ENCODE data around the gene ZBTB7C. TPM values are rescaled to one million over a fixed set of nuclear protein-coding genes. Genes with fewer than 3 reads are reported as not detected.

Gene ZBTB7C
- polyA plus RNA-seq, 1 of the 3 experiments (the other 2 are of a cell fraction) = 0.05 TPM

DNA sequence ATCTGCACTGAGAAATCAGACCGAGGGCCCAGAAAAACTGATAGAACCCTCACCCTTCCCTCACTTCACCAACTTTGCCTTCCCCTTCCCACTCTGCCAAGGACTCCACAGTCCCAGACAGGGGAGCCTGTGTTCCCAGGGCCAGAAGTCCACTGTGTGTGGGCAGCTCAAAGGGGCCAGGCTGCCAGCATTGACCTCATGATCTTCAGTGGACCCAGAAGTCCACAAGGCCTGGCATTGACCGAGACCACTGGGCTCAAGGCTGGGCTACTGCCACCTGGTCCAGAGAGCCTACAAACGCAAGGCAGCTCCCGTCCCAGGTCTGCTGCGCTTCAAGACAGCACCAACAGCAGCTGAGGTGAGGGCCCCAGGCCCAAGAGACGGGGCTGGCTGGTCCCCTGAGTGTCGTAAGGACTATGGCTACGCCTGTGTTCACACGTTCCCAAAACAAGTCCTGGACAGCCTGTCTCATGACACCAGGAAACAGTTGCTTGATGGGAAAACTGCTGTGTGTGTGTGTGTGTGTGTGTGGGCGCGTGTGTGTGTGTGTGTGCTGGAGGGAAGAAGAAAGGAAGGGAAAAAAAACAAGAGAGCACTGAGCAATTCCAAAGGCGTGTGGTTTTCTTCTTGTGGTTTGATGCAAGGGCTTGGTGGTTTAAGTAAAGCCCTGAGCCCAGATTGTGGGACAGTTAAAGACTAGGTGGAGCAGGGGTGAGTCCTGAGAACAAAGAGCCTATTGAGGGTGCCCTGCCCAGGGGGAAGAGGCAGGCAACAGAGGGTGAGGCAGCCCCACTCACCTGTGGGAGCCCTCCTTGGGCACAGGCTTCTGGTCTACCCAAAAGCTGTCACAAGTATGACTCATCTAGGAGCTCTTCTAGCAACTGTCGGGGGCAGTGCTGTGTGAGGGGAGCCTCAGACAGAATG lies 46.6 kb upstream of the ZBTB7C start:
- no peaks in the 10 kb centered on the region for H3K79me2 ChIP-seq (ENCODE audit: insufficient read depth)
- H3K9me2 ChIP-seq = no peaks in the 10 kb centered on the region
- H3K9me3 ChIP-seq = no peaks in the 10 kb centered on the region
- POLR2A ChIA-PET = no interaction called here
- CTCF ChIA-PET = interaction anchor here (1.4 to 13.0 kb wide), 5 partner anchors 9 to 428 kb away, joined by 3 to 164 read pairs (median 8); no protein-coding TSS in a partner anchor
- H3K36me3 ChIP-seq (replicated peaks in 1 of 2; ENCODE audit: control insufficient read depth in 1 of 2, insufficient read depth in 2 of 2, low read length in 1 of 2) = no peaks in the 10 kb centered on the region
- no peak overlapping the region for H3K27ac ChIP-seq (ENCODE audit: low read depth in 2 of 2, low read length in 1 of 2)
- no peak for DNase-seq
- H2AFZ ChIP-seq (ENCODE audit: low read depth) = no peak overlapping the region
- no peaks in the 10 kb centered on the region for H3F3A ChIP-seq (replicated peaks; ENCODE audit: insufficient read depth)
- peak; percentile 75 for TF ChIP-seq TCF12 (IDR thresholded peaks at IDR 0.05)
- TF ChIP-seq, protein P1, sequence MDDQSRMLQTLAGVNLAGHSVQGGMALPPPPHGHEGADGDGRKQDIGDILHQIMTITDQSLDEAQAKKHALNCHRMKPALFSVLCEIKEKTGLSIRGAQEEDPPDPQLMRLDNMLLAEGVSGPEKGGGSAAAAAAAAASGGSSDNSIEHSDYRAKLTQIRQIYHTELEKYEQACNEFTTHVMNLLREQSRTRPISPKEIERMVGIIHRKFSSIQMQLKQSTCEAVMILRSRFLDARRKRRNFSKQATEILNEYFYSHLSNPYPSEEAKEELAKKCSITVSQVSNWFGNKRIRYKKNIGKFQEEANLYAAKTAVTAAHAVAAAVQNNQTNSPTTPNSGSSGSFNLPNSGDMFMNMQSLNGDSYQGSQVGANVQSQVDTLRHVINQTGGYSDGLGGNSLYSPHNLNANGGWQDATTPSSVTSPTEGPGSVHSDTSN (IDR thresholded peaks at IDR 0.05) = peak; percentile 10
- TF ChIP-seq NFIC (IDR thresholded peaks at IDR 0.05; ENCODE audit: borderline replicate concordance) = peak; percentile 24; the same call in 1 of the 2 replicates
- TF ChIP-seq POLR2AphosphoS5 (IDR thresholded peaks at IDR 0.05; ENCODE audit: low read depth, low read length) = no peak
- TF ChIP-seq GABPA (IDR thresholded peaks at IDR 0.05; ENCODE audit: low read depth) = 0 out of 2 replicates have a peak, but pooled peaks have one; percentile 23
- TF ChIP-seq RCOR1 (IDR thresholded peaks at IDR 0.05; ENCODE audit: low read length) = no peak
- 0 out of 2 replicates have a peak, but pooled peaks have one; percentile 12 for TF ChIP-seq TEAD4 (IDR thresholded peaks at IDR 0.05; ENCODE audit: borderline replicate concordance, insufficient read depth)
- H4K20me1 ChIP-seq (ENCODE audit: insufficient read depth) = no peaks in the 10 kb centered on the region
- peaks cover 0 to 24% of the 10 kb centered on the region in 2 experiments; a peak in 1 of 4 replicates for H3K4me1 ChIP-seq (ENCODE audit: control insufficient read depth in 1 of 2, insufficient read depth in 2 of 2, low read depth in 1 of 2, low read length in 1 of 2)
- whole genome bisulfite sequencing (ENCODE audit: low lambda C conversion rate) = 64% methylated on average over 9 of the region's 13 CpGs
- no peak overlapping the region for H3K9ac ChIP-seq
- no peak overlapping the region for H3K4me3 ChIP-seq (ENCODE audit: low read depth in 2 of 2, low read length in 1 of 2)
- H3K27me3 ChIP-seq (ENCODE audit: insufficient read depth) = no peaks in the 10 kb centered on the region; the same call in 1 of the 2 replicates
- H3K4me2 ChIP-seq = no peak overlapping the region

DNA sequence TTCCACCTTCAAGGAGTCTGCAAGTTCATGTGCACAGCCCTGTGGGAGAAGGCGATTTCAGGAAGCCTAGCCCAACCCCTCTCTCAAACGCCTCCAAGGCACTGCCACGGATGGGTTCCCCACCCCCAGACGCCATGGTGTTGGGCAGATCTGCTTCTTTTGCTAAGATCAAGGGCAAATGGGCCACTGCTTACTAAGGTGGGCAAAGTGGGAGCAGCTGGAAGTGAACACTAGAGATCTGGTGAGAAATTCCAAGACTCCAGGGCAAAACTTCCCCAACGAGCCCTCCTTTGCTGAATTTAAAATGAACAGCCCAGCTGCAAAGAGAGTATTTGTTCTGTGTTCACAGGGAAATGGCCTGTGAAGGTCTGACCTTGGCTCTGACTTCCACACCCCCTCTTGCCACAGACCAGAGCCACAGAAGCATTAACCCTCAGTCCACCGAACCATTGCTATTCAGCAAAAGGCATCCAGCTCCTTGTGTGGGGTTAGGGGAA lies 45.1 kb upstream of the ZBTB7C start:
- TF ChIP-seq, protein P1 (IDR thresholded peaks at IDR 0.05) = no peak
- TF ChIP-seq, protein P2, sequence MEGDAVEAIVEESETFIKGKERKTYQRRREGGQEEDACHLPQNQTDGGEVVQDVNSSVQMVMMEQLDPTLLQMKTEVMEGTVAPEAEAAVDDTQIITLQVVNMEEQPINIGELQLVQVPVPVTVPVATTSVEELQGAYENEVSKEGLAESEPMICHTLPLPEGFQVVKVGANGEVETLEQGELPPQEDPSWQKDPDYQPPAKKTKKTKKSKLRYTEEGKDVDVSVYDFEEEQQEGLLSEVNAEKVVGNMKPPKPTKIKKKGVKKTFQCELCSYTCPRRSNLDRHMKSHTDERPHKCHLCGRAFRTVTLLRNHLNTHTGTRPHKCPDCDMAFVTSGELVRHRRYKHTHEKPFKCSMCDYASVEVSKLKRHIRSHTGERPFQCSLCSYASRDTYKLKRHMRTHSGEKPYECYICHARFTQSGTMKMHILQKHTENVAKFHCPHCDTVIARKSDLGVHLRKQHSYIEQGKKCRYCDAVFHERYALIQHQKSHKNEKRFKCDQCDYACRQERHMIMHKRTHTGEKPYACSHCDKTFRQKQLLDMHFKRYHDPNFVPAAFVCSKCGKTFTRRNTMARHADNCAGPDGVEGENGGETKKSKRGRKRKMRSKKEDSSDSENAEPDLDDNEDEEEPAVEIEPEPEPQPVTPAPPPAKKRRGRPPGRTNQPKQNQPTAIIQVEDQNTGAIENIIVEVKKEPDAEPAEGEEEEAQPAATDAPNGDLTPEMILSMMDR (IDR thresholded peaks at IDR 0.05) = no peak
- TF ChIP-seq YY1 (IDR thresholded peaks at IDR 0.05; ENCODE audit: low read depth) = no peak
- TF ChIP-seq CHD2 (IDR thresholded peaks at IDR 0.05; ENCODE audit: low read length, partially characterized antibody) = no peak
- H3K4me1 ChIP-seq (ENCODE audit: control insufficient read depth in 1 of 2, insufficient read depth in 2 of 2, low read depth in 1 of 2, low read length in 1 of 2) = peaks cover 0 to 24% of the 10 kb centered on the region in 2 experiments; a peak in 1 of 4 replicates
- H3K27me3 ChIP-seq (ENCODE audit: insufficient read depth) = peaks cover 13% of the 10 kb centered on the region; the same call in 1 of the 2 replicates
- no peak overlapping the region for H3K4me2 ChIP-seq
- no peak for DNase-seq
- H3K9me3 ChIP-seq = no peaks in the 10 kb centered on the region
- H3K27ac ChIP-seq (ENCODE audit: low read depth in 2 of 2, low read length in 1 of 2) = no peak overlapping the region
- no peak overlapping the region for H2AFZ ChIP-seq (ENCODE audit: low read depth)
- no peak overlapping the region for H3K9ac ChIP-seq
- no peak overlapping the region for H3K4me3 ChIP-seq (ENCODE audit: low read depth in 2 of 2, low read length in 1 of 2)
- ChIA-PET POLR2A (no interaction called here), CTCF (interaction anchor here (0.8 to 13.0 kb wide), 6 partner anchors 8 to 426 kb away, joined by 3 to 164 read pairs (median 6); no protein-coding TSS in a partner anchor)
- 29% methylated on average over 5 of the region's 6 CpGs for WGBS (ENCODE audit: low lambda C conversion rate)
- no peaks in the 10 kb centered on the region for H4K20me1 ChIP-seq (ENCODE audit: insufficient read depth)
- no peaks in the 10 kb centered on the region for H3F3A ChIP-seq (replicated peaks; ENCODE audit: insufficient read depth)
- H3K79me2 ChIP-seq (ENCODE audit: insufficient read depth) = no peaks in the 10 kb centered on the region
- H3K36me3 ChIP-seq (replicated peaks in 1 of 2; ENCODE audit: control insufficient read depth in 1 of 2, insufficient read depth in 2 of 2, low read length in 1 of 2) = no peaks in the 10 kb centered on the region
- H3K9me2 ChIP-seq = no peaks in the 10 kb centered on the region

Measured in SK-N-SH (cell line).